ENCODE results near the gene ZNF507.

Gene ZNF507

DNA sequence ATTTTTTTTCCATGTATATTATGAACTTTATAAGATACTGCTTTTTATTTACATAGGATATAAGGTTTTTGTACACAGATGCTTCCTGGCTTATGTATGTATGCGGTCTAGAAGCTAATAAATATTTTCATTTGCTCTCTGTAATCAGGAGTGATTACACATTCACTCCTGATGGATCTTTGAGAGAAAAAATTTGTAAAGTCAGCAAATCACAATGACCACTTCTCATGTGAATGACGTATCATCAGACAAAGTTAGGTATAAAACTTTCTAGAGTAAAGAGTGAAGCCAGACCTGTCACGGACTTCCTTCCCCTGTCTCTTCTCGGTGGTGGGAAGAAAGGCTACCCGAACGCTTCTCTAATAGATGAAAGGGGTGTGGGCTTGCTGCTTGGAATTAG lies 91.3 kb downstream of the ZNF507 start:
- TF ChIP-seq BACH2 (CRISPR knock-in tag; IDR thresholded peaks at IDR 0.05; ENCODE audit: borderline replicate concordance): no peak
- no peak for TF ChIP-seq RARB (CRISPR knock-in tag; IDR thresholded peaks at IDR 0.05)
- no peak for TF ChIP-seq TCF4 (CRISPR knock-in tag; IDR thresholded peaks at IDR 0.05; ENCODE audit: borderline replicate concordance)
- TF ChIP-seq ARNTL (CRISPR knock-in tag; IDR thresholded peaks at IDR 0.05; ENCODE audit: borderline replicate concordance, low read depth): no peak
- TF ChIP-seq ZNF565 (CRISPR knock-in tag; conservative IDR thresholded peaks at IDR 0.05; ENCODE audit: low read depth): no peak
- TF ChIP-seq ZNF8 (CRISPR knock-in tag; IDR thresholded peaks at IDR 0.05): no peak
- TF ChIP-seq, protein P1, sequence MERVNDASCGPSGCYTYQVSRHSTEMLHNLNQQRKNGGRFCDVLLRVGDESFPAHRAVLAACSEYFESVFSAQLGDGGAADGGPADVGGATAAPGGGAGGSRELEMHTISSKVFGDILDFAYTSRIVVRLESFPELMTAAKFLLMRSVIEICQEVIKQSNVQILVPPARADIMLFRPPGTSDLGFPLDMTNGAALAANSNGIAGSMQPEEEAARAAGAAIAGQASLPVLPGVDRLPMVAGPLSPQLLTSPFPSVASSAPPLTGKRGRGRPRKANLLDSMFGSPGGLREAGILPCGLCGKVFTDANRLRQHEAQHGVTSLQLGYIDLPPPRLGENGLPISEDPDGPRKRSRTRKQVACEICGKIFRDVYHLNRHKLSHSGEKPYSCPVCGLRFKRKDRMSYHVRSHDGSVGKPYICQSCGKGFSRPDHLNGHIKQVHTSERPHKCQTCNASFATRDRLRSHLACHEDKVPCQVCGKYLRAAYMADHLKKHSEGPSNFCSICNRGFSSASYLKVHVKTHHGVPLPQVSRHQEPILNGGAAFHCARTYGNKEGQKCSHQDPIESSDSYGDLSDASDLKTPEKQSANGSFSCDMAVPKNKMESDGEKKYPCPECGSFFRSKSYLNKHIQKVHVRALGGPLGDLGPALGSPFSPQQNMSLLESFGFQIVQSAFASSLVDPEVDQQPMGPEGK (CRISPR knock-in tag; IDR thresholded peaks at IDR 0.05; ENCODE audit: borderline replicate concordance): no peak
- TF ChIP-seq CSDC2 (CRISPR knock-in tag; IDR thresholded peaks at IDR 0.05): no peak
- TF ChIP-seq, protein P2, sequence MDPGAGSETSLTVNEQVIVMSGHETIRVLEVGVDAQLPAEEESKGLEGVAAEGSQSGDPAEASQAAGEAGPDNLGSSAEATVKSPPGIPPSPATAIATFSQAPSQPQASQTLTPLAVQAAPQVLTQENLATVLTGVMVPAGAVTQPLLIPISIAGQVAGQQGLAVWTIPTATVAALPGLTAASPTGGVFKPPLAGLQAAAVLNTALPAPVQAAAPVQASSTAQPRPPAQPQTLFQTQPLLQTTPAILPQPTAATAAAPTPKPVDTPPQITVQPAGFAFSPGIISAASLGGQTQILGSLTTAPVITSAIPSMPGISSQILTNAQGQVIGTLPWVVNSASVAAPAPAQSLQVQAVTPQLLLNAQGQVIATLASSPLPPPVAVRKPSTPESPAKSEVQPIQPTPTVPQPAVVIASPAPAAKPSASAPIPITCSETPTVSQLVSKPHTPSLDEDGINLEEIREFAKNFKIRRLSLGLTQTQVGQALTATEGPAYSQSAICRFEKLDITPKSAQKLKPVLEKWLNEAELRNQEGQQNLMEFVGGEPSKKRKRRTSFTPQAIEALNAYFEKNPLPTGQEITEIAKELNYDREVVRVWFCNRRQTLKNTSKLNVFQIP (CRISPR knock-in tag; IDR thresholded peaks at IDR 0.05; ENCODE audit: borderline replicate concordance, low read depth): no peak
- TF ChIP-seq CREB5 (CRISPR knock-in tag; IDR thresholded peaks at IDR 0.05; ENCODE audit: low read depth): no peak
- TF ChIP-seq ZFP30 (CRISPR knock-in tag; IDR thresholded peaks at IDR 0.05): no peak
- no peak for TF ChIP-seq ZFP3 (CRISPR knock-in tag; IDR thresholded peaks at IDR 0.05)
- no peak for TF ChIP-seq ISL1 (CRISPR knock-in tag; IDR thresholded peaks at IDR 0.05)
- no peak for TF ChIP-seq PPARA (CRISPR knock-in tag; IDR thresholded peaks at IDR 0.05; ENCODE audit: borderline replicate concordance)
- TF ChIP-seq, protein P3, sequence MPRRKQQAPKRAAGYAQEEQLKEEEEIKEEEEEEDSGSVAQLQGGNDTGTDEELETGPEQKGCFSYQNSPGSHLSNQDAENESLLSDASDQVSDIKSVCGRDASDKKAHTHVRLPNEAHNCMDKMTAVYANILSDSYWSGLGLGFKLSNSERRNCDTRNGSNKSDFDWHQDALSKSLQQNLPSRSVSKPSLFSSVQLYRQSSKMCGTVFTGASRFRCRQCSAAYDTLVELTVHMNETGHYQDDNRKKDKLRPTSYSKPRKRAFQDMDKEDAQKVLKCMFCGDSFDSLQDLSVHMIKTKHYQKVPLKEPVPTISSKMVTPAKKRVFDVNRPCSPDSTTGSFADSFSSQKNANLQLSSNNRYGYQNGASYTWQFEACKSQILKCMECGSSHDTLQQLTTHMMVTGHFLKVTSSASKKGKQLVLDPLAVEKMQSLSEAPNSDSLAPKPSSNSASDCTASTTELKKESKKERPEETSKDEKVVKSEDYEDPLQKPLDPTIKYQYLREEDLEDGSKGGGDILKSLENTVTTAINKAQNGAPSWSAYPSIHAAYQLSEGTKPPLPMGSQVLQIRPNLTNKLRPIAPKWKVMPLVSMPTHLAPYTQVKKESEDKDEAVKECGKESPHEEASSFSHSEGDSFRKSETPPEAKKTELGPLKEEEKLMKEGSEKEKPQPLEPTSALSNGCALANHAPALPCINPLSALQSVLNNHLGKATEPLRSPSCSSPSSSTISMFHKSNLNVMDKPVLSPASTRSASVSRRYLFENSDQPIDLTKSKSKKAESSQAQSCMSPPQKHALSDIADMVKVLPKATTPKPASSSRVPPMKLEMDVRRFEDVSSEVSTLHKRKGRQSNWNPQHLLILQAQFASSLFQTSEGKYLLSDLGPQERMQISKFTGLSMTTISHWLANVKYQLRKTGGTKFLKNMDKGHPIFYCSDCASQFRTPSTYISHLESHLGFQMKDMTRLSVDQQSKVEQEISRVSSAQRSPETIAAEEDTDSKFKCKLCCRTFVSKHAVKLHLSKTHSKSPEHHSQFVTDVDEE (CRISPR knock-in tag; IDR thresholded peaks at IDR 0.05): no peak
- no peak for TF ChIP-seq OSR1 (CRISPR knock-in tag; IDR thresholded peaks at IDR 0.05)
- no peak for TF ChIP-seq ZNF70 (CRISPR knock-in tag; IDR thresholded peaks at IDR 0.05)
- TF ChIP-seq ESRRG (CRISPR knock-in tag; IDR thresholded peaks at IDR 0.05): no peak
- ATAC-seq: no peak

DNA sequence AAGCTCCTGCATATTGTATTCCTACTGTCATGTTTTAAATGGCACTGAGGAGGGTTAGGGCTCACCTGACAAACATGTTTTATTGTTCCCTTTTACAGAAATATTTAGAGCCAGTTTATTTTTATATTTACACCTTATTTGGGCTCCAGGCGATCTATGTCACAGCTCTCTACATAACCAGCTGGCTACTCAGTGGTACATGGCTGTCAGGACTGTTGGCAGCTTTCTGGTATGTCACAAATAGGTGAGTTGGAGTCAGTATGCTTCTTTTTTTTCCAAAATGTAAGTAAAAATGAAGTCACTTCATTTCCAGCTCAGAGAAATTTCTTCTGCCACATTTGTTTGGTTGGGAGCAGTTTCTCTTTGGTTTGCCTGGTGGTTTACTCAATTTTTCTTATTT lies 91.7 kb downstream of the ZNF507 start:
- TF ChIP-seq SNAI2 (CRISPR knock-in tag; IDR thresholded peaks at IDR 0.05) (no peak), ESRRG (CRISPR knock-in tag; IDR thresholded peaks at IDR 0.05) (no peak)
- ATAC-seq: no peak

Data from SK-N-SH treated with all-trans-retinoic acid at 6 μM for 48 hours (cell line).